HEK293 (cell line): ENCODE measurements around the gene SNAP47.

ENCODE experiments used
- CTCF ChIP-seq: fragments of 450-650 bp; formaldehyde crosslinking; IDR thresholded peaks from 2 replicates; pipeline ENCODE4 v1.5.1; 2016; ENCODE audit warnings: missing biosample characterization, missing genetic modification characterization
- EGR2 ChIP-seq: fragments of 450-650 bp; formaldehyde crosslinking; IDR thresholded peaks from 2 replicates; pipeline ENCODE4 v1.5.1; 2016; ENCODE audit warnings: low read depth, missing biosample characterization, missing genetic modification characterization
- GLIS1 ChIP-seq: fragments of 450-650 bp; formaldehyde crosslinking; IDR thresholded peaks from 2 replicates; pipeline ENCODE4 v1.5.1; 2016; ENCODE audit warnings: missing biosample characterization, missing genetic modification characterization
- KLF9 ChIP-seq: fragments of 450-650 bp; formaldehyde crosslinking; IDR thresholded peaks from 2 replicates; pipeline ENCODE4 v1.5.1; 2016; ENCODE audit warnings: missing biosample characterization, missing genetic modification characterization, low read depth
- OSR2 ChIP-seq: fragments of 450-650 bp; formaldehyde crosslinking; IDR thresholded peaks from 2 replicates; pipeline ENCODE4 v1.5.1; 2016; ENCODE audit warnings: missing biosample characterization, missing genetic modification characterization
- PRDM6 ChIP-seq: fragments of 450-650 bp; formaldehyde crosslinking; IDR thresholded peaks from 2 replicates; pipeline ENCODE4 v1.5.1; 2017; ENCODE audit warnings: missing biosample characterization, missing genetic modification characterization
- REPIN1 ChIP-seq: fragments of 450-650 bp; formaldehyde crosslinking; IDR thresholded peaks from 2 replicates; pipeline ENCODE4 v1.5.1; 2017; ENCODE audit warnings: missing biosample characterization, missing genetic modification characterization, low read depth
- SALL2 ChIP-seq: fragments of 450-650 bp; formaldehyde crosslinking; IDR thresholded peaks from 2 replicates; pipeline ENCODE4 v1.5.0; 2017; ENCODE audit warnings: missing biosample characterization, mild to moderate bottlenecking, missing genetic modification characterization, borderline replicate concordance
- YY2 ChIP-seq: fragments of 450-650 bp; formaldehyde crosslinking; IDR thresholded peaks from 2 replicates; pipeline ENCODE4 v1.5.1; 2016; ENCODE audit warnings: missing biosample characterization, missing genetic modification characterization
- ZBTB1 ChIP-seq: fragments of 450-650 bp; formaldehyde crosslinking; IDR thresholded peaks from 2 replicates; pipeline ENCODE4 v1.5.1; 2016; ENCODE audit warnings: missing biosample characterization, missing genetic modification characterization
- ZBTB21 ChIP-seq: fragments of 450-650 bp; formaldehyde crosslinking; IDR thresholded peaks from 2 replicates; pipeline ENCODE4 v1.5.1; 2017; ENCODE audit warnings: missing biosample characterization, missing genetic modification characterization
- ZFP41 ChIP-seq: fragments of 450-650 bp; formaldehyde crosslinking; IDR thresholded peaks from 2 replicates; pipeline ENCODE4 v1.5.1; 2016; ENCODE audit warnings: missing biosample characterization, missing genetic modification characterization, borderline replicate concordance
- ZNF10 ChIP-seq: fragments of 450-650 bp; formaldehyde crosslinking; IDR thresholded peaks from 2 replicates; pipeline ENCODE4 v1.5.1; 2017; ENCODE audit warnings: missing biosample characterization, missing genetic modification characterization
- ZNF112 ChIP-seq: fragments of 450-650 bp; formaldehyde crosslinking; IDR thresholded peaks from 2 replicates; pipeline ENCODE4 v1.5.0; 2017; ENCODE audit warnings: missing biosample characterization, missing genetic modification characterization
- ZNF121 ChIP-seq: fragments of 450-650 bp; formaldehyde crosslinking; IDR thresholded peaks from 2 replicates; pipeline ENCODE4 v1.5.1; 2016; ENCODE audit warnings: missing biosample characterization, missing genetic modification characterization
- ZNF133 ChIP-seq: fragments of 450-650 bp; formaldehyde crosslinking; IDR thresholded peaks from 2 replicates; pipeline ENCODE4 v1.5.1; 2016; ENCODE audit warnings: missing biosample characterization, missing genetic modification characterization
- ZNF155 ChIP-seq: fragments of 450-650 bp; formaldehyde crosslinking; IDR thresholded peaks from 2 replicates; pipeline ENCODE4 v1.5.1; 2016; ENCODE audit warnings: missing biosample characterization, missing genetic modification characterization
- ZNF184 ChIP-seq: fragments of 450-650 bp; IDR thresholded peaks from 2 replicates; pipeline ENCODE4 v1.5.1; 2018; ENCODE audit warnings: missing biosample characterization, mild to moderate bottlenecking, missing genetic modification characterization
- ZNF2 ChIP-seq: fragments of 450-650 bp; formaldehyde crosslinking; IDR thresholded peaks from 2 replicates; pipeline ENCODE4 v1.5.1; 2016; ENCODE audit warnings: missing biosample characterization, missing genetic modification characterization
- ZNF324 ChIP-seq: fragments of 450-650 bp; formaldehyde crosslinking; IDR thresholded peaks from 2 replicates; pipeline ENCODE4 v1.5.1; 2016; ENCODE audit warnings: missing biosample characterization, missing genetic modification characterization
- ZNF37A ChIP-seq: fragments of 450-650 bp; IDR thresholded peaks from 2 replicates; pipeline ENCODE4 v1.5.1; 2018; ENCODE audit warnings: missing biosample characterization, missing genetic modification characterization
- ZNF391 ChIP-seq: fragments of 450-650 bp; formaldehyde crosslinking; IDR thresholded peaks from 2 replicates; pipeline ENCODE4 v1.5.1; 2016; ENCODE audit warnings: low read depth, missing biosample characterization, missing genetic modification characterization, borderline replicate concordance
- ZNF398 ChIP-seq: fragments of 450-650 bp; formaldehyde crosslinking; IDR thresholded peaks from 2 replicates; pipeline ENCODE4 v1.5.1; 2017; ENCODE audit warnings: missing biosample characterization, missing genetic modification characterization
- ZNF423 ChIP-seq: fragments of 450-650 bp; formaldehyde crosslinking; IDR thresholded peaks from 2 replicates; pipeline ENCODE4 v1.5.1; 2016; ENCODE audit warnings: missing biosample characterization, missing genetic modification characterization
- ZNF426 ChIP-seq: fragments of 450-650 bp; formaldehyde crosslinking; IDR thresholded peaks from 2 replicates; pipeline ENCODE4 v1.5.1; 2017; ENCODE audit warnings: missing biosample characterization, missing genetic modification characterization, mild to moderate bottlenecking, inconsistent platforms, moderate library complexity
- ZNF561 ChIP-seq: fragments of 450-650 bp; IDR thresholded peaks from 2 replicates; pipeline ENCODE4 v1.5.1; 2018; ENCODE audit warnings: missing biosample characterization, missing genetic modification characterization, borderline replicate concordance
- ZNF776 ChIP-seq: fragments of 450-650 bp; formaldehyde crosslinking; IDR thresholded peaks from 2 replicates; pipeline ENCODE4 v1.5.0; 2017; ENCODE audit warnings: missing biosample characterization, missing genetic modification characterization, borderline replicate concordance
- ZNF777 ChIP-seq: fragments of 450-650 bp; formaldehyde crosslinking; IDR thresholded peaks from 2 replicates; pipeline ENCODE4 v1.5.1; 2017; ENCODE audit warnings: missing biosample characterization, missing genetic modification characterization, borderline replicate concordance
- ZNF792 ChIP-seq: fragments of 450-650 bp; formaldehyde crosslinking; IDR thresholded peaks from 2 replicates; pipeline ENCODE4 v1.5.1; 2016; ENCODE audit warnings: missing biosample characterization, missing genetic modification characterization
- ZNF830 ChIP-seq: fragments of 450-650 bp; IDR thresholded peaks from 2 replicates; pipeline ENCODE4 v1.5.0; 2018; ENCODE audit warnings: missing biosample characterization, missing genetic modification characterization, low read depth, mild to moderate bottlenecking, moderate library complexity
- ZSCAN16 ChIP-seq: fragments of 450-650 bp; formaldehyde crosslinking; IDR thresholded peaks from 2 replicates; pipeline ENCODE4 v1.5.1; 2016; ENCODE audit warnings: missing biosample characterization, missing genetic modification characterization
- ZSCAN30 ChIP-seq: fragments of 450-650 bp; IDR thresholded peaks from 2 replicates; pipeline ENCODE4 v1.5.1; 2018; ENCODE audit warnings: missing biosample characterization, mild to moderate bottlenecking, missing genetic modification characterization, moderate library complexity
- TF ChIP-seq, protein P1 (sequence below): fragments of 450-650 bp; formaldehyde crosslinking; IDR thresholded peaks from 2 replicates; pipeline ENCODE4 v1.5.1; 2017; ENCODE audit warnings: missing biosample characterization, missing genetic modification characterization
- TF ChIP-seq, protein P2 (sequence below): fragments of 450-650 bp; formaldehyde crosslinking; IDR thresholded peaks from 2 replicates; pipeline ENCODE4 v1.5.1; 2016; ENCODE audit warnings: missing biosample characterization, missing genetic modification characterization

The SNAP47 gene

GRCh38 chr1:227728059-227728891, 7.0 kb upstream of the SNAP47 start (continued):
- TF ChIP-seq CTCF (tag by site-specific recombination) (peak; percentile 25), ZFP41 (no peak), SALL2 (no peak), ZNF426 (no peak), YY2 (tag by site-specific recombination) (no peak), ZNF777 (tag by site-specific recombination) (no peak), ZSCAN16 (tag by site-specific recombination) (no peak), REPIN1 (tag by site-specific recombination) (no peak), PRDM6 (tag by site-specific recombination) (no peak), ZNF324 (no peak; the same call in 1 of the 2 replicates), GLIS1 (tag by site-specific recombination) (peak; percentile 75), KLF9 (tag by site-specific recombination) (peak; percentile 73; the same call in 1 of the 2 replicates), ZNF37A (tag by site-specific recombination) (no peak), ZNF830 (tag by site-specific recombination) (no peak), OSR2 (tag by site-specific recombination) (no peak), ZSCAN30 (tag by site-specific recombination) (peak; percentile 80), ZBTB1 (tag by site-specific recombination) (no peak), ZNF10 (no peak), ZNF776 (tag by site-specific recombination) (no peak), ZNF155 (no peak), ZNF398 (tag by site-specific recombination) (peak; percentile 76), ZNF561 (tag by site-specific recombination) (no peak), ZNF184 (0 out of 2 replicates have a peak, but pooled peaks have one; percentile 60), ZNF2 (peak; percentile 47; the same call in 1 of the 2 replicates), ZNF423 (no peak), ZNF112 (tag by site-specific recombination) (no peak), ZNF391 (tag by site-specific recombination) (no peak), EGR2 (tag by site-specific recombination) (peak; percentile 81), ZNF792 (tag by site-specific recombination) (no peak), ZNF133 (tag by site-specific recombination) (no peak), ZBTB21 (tag by site-specific recombination) (no peak), ZNF121 (no peak)
- TF ChIP-seq, protein P1, sequence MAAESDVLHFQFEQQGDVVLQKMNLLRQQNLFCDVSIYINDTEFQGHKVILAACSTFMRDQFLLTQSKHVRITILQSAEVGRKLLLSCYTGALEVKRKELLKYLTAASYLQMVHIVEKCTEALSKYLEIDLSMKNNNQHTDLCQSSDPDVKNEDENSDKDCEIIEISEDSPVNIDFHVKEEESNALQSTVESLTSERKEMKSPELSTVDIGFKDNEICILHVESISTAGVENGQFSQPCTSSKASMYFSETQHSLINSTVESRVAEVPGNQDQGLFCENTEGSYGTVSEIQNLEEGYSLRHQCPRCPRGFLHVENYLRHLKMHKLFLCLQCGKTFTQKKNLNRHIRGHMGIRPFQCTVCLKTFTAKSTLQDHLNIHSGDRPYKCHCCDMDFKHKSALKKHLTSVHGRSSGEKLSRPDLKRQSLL (tag by site-specific recombination) = no peak
- TF ChIP-seq, protein P2, sequence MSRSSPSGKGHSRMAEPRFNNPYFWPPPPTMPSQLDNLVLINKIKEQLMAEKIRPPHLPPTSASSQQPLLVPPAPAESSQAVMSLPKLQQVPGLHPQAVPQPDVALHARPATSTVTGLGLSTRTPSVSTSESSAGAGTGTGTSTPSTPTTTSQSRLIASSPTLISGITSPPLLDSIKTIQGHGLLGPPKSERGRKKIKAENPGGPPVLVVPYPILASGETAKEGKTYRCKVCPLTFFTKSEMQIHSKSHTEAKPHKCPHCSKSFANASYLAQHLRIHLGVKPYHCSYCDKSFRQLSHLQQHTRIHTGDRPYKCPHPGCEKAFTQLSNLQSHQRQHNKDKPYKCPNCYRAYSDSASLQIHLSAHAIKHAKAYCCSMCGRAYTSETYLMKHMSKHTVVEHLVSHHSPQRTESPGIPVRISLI = no peak
